Adrenal gland (tissue), 5 donors: Measurements from ENCODE around the gene ANO2.

ENCODE experiments used
- CTCF ChIP-seq, 6 experiments: fragments of 450-650 bp in 4 of 6; fragments of 200-600 bp in 2 of 6; sonication (generic) in 1 of 6; IDR thresholded peaks; 1 replicate in 5 of 6; 2 replicates in 1 of 6; pipeline versions ENCODE4 v1.5.1 to v1.8.0; 2016 to 2021; ENCODE audit warnings: antibody characterized with exemption in 6 of 6, mild to moderate bottlenecking in 2 of 6, moderate library complexity in 1 of 6
- POLR2A ChIP-seq, 2 donors: fragments of 450-650 bp; IDR thresholded peaks; one replicate each; pipeline ENCODE4 v1.6.1; 2017; ENCODE audit warnings: antibody characterized with exemption in 2 of 2, mild to moderate bottlenecking in 2 of 2, moderate library complexity in 1 of 2
- donor health status: DM: no; HTN: no; CAD: no.

- no peak for TF ChIP-seq CTCF (IDR thresholded peaks at IDR 0.05)
- TF ChIP-seq POLR2A (IDR thresholded peaks at IDR 0.05), result no peak
Observed at GRCh38 chr12:5730962-5731361, 214.1 kb downstream of the ANO2 start.
